ENCODE results near the gene FAM3D.

DNA sequence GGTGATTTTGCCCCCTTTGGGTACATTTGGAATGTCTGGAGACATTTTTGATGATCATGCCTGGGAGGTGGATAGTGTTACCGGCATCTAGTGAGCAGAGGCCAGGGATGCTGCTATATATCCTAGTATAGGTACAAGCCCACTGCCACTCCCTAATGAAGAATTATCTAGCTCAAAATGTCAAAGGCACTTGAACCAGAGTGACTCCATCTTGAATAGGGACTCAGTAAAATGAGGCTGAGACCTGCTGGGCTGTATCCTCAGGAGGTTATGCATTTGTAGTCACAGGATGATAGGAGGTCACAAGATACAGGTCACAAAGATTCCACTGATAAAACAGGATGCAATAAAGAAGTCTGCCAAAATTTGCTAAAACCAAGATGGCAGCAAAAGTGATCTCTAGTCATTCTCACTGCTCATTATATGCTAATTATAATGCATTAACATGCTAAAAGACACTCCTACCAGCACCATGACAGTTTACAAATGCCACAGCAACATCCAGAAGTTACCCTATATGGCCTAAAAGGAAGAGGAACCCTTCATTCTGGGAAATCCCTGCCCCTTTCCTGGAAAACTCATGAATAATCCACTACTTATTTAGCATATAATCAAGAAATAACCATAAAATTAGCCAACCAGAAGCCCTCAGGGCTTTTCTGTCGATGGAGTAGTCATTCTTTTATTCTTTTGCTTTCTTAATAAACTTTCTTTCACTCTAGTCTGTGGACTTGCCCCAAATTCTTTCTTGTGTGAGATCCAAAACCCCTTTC is 40.0 kb upstream of the FAM3D start:
- TF ChIP-seq, protein P1, sequence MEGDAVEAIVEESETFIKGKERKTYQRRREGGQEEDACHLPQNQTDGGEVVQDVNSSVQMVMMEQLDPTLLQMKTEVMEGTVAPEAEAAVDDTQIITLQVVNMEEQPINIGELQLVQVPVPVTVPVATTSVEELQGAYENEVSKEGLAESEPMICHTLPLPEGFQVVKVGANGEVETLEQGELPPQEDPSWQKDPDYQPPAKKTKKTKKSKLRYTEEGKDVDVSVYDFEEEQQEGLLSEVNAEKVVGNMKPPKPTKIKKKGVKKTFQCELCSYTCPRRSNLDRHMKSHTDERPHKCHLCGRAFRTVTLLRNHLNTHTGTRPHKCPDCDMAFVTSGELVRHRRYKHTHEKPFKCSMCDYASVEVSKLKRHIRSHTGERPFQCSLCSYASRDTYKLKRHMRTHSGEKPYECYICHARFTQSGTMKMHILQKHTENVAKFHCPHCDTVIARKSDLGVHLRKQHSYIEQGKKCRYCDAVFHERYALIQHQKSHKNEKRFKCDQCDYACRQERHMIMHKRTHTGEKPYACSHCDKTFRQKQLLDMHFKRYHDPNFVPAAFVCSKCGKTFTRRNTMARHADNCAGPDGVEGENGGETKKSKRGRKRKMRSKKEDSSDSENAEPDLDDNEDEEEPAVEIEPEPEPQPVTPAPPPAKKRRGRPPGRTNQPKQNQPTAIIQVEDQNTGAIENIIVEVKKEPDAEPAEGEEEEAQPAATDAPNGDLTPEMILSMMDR (IDR thresholded peaks at IDR 0.05; ENCODE audit: low read depth, low read length, poor library complexity, severe bottlenecking) = no peak
- no peak for TF ChIP-seq EZH2phosphoT487 (IDR thresholded peaks at IDR 0.05; ENCODE audit: borderline replicate concordance, low read length)

Measured in DOHH2 (cell line).